ENCODE measurements around the gene HAUS8. TPM values are rescaled to one million over a fixed set of nuclear protein-coding genes. Genes with fewer than 3 reads are reported as not detected.

Gene HAUS8
- polyA plus RNA-seq, 1 donor from 2014 or later = 3.6 TPM

DNA sequence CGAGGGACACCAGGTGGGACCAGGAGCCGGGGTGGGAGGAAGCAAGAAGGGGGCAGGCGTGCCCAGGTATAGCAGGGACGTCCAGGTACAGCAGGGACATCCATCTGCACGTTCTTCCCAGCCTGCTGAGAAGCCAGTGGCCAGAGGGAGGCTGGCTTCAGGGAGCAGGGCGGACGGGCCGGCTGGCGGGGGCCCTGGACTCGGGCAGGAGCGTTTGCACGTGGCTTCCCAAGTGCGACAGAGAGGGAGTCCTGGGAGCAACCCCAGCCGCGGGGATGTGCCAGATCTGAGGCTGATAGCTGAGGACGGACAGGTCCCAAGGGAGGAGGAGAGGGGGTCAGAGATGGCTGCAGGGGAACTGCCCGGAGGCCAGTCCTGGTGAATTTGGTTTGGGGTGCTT lies 37.0 kb upstream of the HAUS8 start:
- H3K36me3 ChIP-seq (ENCODE audit: insufficient read depth, low read length) = no peaks in the 10 kb centered on the region
- no peak overlapping the region for H3K27ac ChIP-seq (ENCODE audit: low read length)
- H3K9me3 ChIP-seq (ENCODE audit: low read length) = no peaks in the 10 kb centered on the region
- H3K9ac ChIP-seq (ENCODE audit: low read length) = no peak overlapping the region
- H3K27me3 ChIP-seq (ENCODE audit: insufficient read depth, low read depth, low read length) = no peaks in the 10 kb centered on the region
- no peak overlapping the region for H3K4me2 ChIP-seq (ENCODE audit: low read length)
- H3K4me3 ChIP-seq (ENCODE audit: low read length) = no peak overlapping the region
- H4K20me1 ChIP-seq (ENCODE audit: insufficient read depth) = no peaks in the 10 kb centered on the region
- no peak for TF ChIP-seq MXI1 (conservative IDR thresholded peaks at IDR 0.05; ENCODE audit: poor library complexity, severe bottlenecking)
- no peak for TF ChIP-seq SMC3 (conservative IDR thresholded peaks at IDR 0.05; ENCODE audit: poor library complexity)
- TF ChIP-seq, protein P1, sequence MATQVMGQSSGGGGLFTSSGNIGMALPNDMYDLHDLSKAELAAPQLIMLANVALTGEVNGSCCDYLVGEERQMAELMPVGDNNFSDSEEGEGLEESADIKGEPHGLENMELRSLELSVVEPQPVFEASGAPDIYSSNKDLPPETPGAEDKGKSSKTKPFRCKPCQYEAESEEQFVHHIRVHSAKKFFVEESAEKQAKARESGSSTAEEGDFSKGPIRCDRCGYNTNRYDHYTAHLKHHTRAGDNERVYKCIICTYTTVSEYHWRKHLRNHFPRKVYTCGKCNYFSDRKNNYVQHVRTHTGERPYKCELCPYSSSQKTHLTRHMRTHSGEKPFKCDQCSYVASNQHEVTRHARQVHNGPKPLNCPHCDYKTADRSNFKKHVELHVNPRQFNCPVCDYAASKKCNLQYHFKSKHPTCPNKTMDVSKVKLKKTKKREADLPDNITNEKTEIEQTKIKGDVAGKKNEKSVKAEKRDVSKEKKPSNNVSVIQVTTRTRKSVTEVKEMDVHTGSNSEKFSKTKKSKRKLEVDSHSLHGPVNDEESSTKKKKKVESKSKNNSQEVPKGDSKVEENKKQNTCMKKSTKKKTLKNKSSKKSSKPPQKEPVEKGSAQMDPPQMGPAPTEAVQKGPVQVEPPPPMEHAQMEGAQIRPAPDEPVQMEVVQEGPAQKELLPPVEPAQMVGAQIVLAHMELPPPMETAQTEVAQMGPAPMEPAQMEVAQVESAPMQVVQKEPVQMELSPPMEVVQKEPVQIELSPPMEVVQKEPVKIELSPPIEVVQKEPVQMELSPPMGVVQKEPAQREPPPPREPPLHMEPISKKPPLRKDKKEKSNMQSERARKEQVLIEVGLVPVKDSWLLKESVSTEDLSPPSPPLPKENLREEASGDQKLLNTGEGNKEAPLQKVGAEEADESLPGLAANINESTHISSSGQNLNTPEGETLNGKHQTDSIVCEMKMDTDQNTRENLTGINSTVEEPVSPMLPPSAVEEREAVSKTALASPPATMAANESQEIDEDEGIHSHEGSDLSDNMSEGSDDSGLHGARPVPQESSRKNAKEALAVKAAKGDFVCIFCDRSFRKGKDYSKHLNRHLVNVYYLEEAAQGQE (IDR thresholded peaks at IDR 0.05; ENCODE audit: borderline replicate concordance) = no peak
- TF ChIP-seq, protein P2, sequence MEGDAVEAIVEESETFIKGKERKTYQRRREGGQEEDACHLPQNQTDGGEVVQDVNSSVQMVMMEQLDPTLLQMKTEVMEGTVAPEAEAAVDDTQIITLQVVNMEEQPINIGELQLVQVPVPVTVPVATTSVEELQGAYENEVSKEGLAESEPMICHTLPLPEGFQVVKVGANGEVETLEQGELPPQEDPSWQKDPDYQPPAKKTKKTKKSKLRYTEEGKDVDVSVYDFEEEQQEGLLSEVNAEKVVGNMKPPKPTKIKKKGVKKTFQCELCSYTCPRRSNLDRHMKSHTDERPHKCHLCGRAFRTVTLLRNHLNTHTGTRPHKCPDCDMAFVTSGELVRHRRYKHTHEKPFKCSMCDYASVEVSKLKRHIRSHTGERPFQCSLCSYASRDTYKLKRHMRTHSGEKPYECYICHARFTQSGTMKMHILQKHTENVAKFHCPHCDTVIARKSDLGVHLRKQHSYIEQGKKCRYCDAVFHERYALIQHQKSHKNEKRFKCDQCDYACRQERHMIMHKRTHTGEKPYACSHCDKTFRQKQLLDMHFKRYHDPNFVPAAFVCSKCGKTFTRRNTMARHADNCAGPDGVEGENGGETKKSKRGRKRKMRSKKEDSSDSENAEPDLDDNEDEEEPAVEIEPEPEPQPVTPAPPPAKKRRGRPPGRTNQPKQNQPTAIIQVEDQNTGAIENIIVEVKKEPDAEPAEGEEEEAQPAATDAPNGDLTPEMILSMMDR (IDR thresholded peaks at IDR 0.05; ENCODE audit: poor library complexity, severe bottlenecking) = no peak
- no peak for TF ChIP-seq RAD21 (conservative IDR thresholded peaks at IDR 0.05)
- TF ChIP-seq POLR2AphosphoS5 (IDR thresholded peaks at IDR 0.05) = no peak
- no peak for TF ChIP-seq EZH2 (IDR thresholded peaks at IDR 0.05; ENCODE audit: borderline replicate concordance, insufficient read depth, low read length, poor library complexity, severe bottlenecking)
- TF ChIP-seq EP300 (conservative IDR thresholded peaks at IDR 0.05; ENCODE audit: poor library complexity, severe bottlenecking) = no peak
- no peak for TF ChIP-seq TAF1 (IDR thresholded peaks at IDR 0.05; ENCODE audit: low read depth)
- no peaks in the 10 kb centered on the region for H3K79me2 ChIP-seq (replicated peaks; ENCODE audit: insufficient read depth, low read length)
- H2AFZ ChIP-seq (ENCODE audit: low read depth, low read length) = no peak overlapping the region
- no peaks in the 10 kb centered on the region for H3K9me2 ChIP-seq (ENCODE audit: insufficient read depth, low read length)
- no peaks in the 10 kb centered on the region for H3F3A ChIP-seq (ENCODE audit: insufficient read depth, low read length, poor library complexity, severe bottlenecking)

DNA sequence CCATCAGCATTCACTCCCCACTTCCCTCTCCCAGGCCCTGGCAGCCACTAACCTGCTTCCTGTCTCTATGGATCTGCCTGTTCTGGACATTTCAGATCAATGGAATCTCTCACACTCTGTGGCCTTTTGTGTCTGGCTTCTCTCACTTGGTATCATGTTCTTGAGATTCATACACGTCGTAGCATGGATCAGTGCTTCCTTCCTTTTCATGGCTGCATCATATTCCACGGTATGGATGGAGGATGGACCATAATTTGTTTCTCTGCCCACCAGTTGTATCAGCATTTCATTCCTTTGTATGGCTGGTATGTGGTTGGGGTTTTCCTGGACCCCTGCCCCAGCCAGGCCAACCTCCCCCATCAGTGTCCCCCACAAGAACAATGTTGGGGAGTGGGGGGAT lies 36.5 kb upstream of the HAUS8 start:
- Histone ChIP-seq H4K20me1 (ENCODE audit: insufficient read depth) (no peaks in the 10 kb centered on the region), H3F3A (ENCODE audit: insufficient read depth, low read length, poor library complexity, severe bottlenecking) (no peaks in the 10 kb centered on the region), H2AFZ (ENCODE audit: low read depth, low read length) (no peak overlapping the region), H3K36me3 (ENCODE audit: insufficient read depth, low read length) (no peaks in the 10 kb centered on the region), H3K9ac (ENCODE audit: low read length) (no peak overlapping the region), H3K27me3 (ENCODE audit: insufficient read depth, low read depth, low read length) (no peaks in the 10 kb centered on the region), H3K4me2 (ENCODE audit: low read length) (no peak overlapping the region), H3K4me3 (ENCODE audit: low read length) (no peak overlapping the region), H3K9me3 (ENCODE audit: low read length) (no peaks in the 10 kb centered on the region), H3K9me2 (ENCODE audit: insufficient read depth, low read length) (no peaks in the 10 kb centered on the region), H3K27ac (ENCODE audit: low read length) (no peak overlapping the region), H3K79me2 (replicated peaks; ENCODE audit: insufficient read depth, low read length) (no peaks in the 10 kb centered on the region)
- TF ChIP-seq EZH2 (IDR thresholded peaks at IDR 0.05; ENCODE audit: borderline replicate concordance, insufficient read depth, low read length, poor library complexity, severe bottlenecking) (no peak), MXI1 (conservative IDR thresholded peaks at IDR 0.05; ENCODE audit: poor library complexity, severe bottlenecking) (no peak), RAD21 (conservative IDR thresholded peaks at IDR 0.05) (no peak), SMC3 (conservative IDR thresholded peaks at IDR 0.05; ENCODE audit: poor library complexity) (no peak), POLR2AphosphoS5 (IDR thresholded peaks at IDR 0.05) (no peak), TAF1 (IDR thresholded peaks at IDR 0.05; ENCODE audit: low read depth) (no peak), EP300 (conservative IDR thresholded peaks at IDR 0.05; ENCODE audit: poor library complexity, severe bottlenecking) (no peak)
- TF ChIP-seq, protein P1 (IDR thresholded peaks at IDR 0.05; ENCODE audit: borderline replicate concordance) = no peak
- TF ChIP-seq, protein P2 (IDR thresholded peaks at IDR 0.05; ENCODE audit: poor library complexity, severe bottlenecking) = no peak

All from neural cell (in vitro differentiated cells).